ENCODE data around the gene POU2F2. TPM values are rescaled to one million over a fixed set of nuclear protein-coding genes. Genes with fewer than 3 reads are reported as not detected.

POU2F2 gene
- total RNA-seq, 4 donors from 2014 or later: 0.55 to 244 (median 0.71) TPM

DNA sequence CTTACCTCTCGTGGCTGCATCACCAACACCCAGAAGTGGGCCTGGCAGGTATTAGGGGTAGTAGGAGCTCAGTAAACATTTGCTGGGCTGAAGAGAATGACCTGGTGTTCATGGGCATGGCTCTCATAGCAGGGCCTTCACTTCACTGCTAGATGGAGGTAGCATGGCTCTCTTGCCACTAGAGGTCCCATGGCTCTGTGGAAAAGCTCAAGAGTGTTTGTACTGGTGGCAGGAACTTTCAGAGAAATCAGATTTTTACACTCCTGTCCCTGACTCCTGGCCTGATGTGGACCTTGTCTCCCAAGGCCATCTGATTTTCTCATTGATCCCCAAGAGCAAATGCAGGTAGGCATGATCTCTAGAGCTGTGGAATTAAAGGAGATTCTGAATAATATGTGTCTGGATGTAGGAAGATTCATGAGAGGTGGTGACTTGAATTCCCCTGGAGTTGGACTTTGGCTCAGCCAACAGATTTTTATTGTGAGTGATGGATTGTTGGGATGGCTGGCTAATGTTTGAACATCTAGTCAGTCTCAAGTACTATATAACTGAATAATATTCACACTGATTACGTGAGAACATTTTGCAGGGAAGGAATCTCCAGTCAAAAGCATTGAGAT is 50.6 kb downstream of the POU2F2 start:
- H3K4me1 ChIP-seq: peaks cover 18% of the 10 kb centered on the region
- H3K27me3 ChIP-seq: no peaks in the 10 kb centered on the region
- H3K9me3 ChIP-seq: no peaks in the 10 kb centered on the region
- H3K27ac ChIP-seq: no peak overlapping the region
- no peak overlapping the region for H3K4me3 ChIP-seq
- WGBS: 77% methylated on average over 2 of the region's 2 CpGs
- DNase-seq (ENCODE audit: low spot score in 2 of 2): no peak
- peaks cover 44% of the 10 kb centered on the region for H3K36me3 ChIP-seq
- TF ChIP-seq, protein P1, sequence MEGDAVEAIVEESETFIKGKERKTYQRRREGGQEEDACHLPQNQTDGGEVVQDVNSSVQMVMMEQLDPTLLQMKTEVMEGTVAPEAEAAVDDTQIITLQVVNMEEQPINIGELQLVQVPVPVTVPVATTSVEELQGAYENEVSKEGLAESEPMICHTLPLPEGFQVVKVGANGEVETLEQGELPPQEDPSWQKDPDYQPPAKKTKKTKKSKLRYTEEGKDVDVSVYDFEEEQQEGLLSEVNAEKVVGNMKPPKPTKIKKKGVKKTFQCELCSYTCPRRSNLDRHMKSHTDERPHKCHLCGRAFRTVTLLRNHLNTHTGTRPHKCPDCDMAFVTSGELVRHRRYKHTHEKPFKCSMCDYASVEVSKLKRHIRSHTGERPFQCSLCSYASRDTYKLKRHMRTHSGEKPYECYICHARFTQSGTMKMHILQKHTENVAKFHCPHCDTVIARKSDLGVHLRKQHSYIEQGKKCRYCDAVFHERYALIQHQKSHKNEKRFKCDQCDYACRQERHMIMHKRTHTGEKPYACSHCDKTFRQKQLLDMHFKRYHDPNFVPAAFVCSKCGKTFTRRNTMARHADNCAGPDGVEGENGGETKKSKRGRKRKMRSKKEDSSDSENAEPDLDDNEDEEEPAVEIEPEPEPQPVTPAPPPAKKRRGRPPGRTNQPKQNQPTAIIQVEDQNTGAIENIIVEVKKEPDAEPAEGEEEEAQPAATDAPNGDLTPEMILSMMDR (IDR thresholded peaks at IDR 0.05): no peak
- no peak for TF ChIP-seq EP300 (IDR thresholded peaks at IDR 0.05)
- TF ChIP-seq POLR2AphosphoS5 (IDR thresholded peaks at IDR 0.05): no peak
- no peak for TF ChIP-seq POLR2A (IDR thresholded peaks at IDR 0.05)

DNA sequence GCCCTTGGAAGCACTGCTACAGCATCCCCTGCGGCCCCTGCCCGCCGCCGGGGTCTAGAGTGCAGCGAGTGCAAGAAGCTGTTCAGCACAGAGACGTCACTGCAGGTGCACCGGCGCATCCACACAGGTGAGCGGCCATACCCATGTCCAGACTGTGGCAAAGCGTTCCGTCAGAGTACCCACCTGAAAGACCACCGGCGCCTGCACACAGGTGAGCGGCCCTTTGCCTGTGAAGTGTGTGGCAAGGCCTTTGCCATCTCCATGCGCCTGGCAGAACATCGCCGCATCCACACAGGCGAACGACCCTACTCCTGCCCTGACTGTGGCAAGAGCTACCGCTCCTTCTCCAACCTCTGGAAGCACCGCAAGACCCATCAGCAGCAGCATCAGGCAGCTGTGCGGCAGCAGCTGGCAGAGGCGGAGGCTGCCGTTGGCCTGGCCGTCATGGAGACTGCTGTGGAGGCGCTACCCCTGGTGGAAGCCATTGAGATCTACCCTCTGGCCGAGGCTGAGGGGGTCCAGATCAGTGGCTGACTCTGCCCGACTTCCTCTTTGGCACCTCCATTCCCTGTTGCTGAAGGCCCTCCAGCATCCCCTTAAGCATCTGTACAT is 51.4 kb downstream of the POU2F2 start:
- 96% methylated on average over 19 of the region's 28 CpGs for WGBS
- peaks cover 44% of the 10 kb centered on the region for H3K36me3 ChIP-seq
- TF ChIP-seq POLR2A (IDR thresholded peaks at IDR 0.05) (no peak), EP300 (IDR thresholded peaks at IDR 0.05) (no peak), POLR2AphosphoS5 (IDR thresholded peaks at IDR 0.05) (no peak)
- TF ChIP-seq, protein P1 (IDR thresholded peaks at IDR 0.05): no peak
- H3K9me3 ChIP-seq: no peaks in the 10 kb centered on the region
- no peak for DNase-seq (ENCODE audit: low spot score in 2 of 2)
- H3K27ac ChIP-seq: no peak overlapping the region
- H3K4me1 ChIP-seq: peaks cover 19% of the 10 kb centered on the region
- no peaks in the 10 kb centered on the region for H3K27me3 ChIP-seq
- H3K4me3 ChIP-seq: no peak overlapping the region

DNA sequence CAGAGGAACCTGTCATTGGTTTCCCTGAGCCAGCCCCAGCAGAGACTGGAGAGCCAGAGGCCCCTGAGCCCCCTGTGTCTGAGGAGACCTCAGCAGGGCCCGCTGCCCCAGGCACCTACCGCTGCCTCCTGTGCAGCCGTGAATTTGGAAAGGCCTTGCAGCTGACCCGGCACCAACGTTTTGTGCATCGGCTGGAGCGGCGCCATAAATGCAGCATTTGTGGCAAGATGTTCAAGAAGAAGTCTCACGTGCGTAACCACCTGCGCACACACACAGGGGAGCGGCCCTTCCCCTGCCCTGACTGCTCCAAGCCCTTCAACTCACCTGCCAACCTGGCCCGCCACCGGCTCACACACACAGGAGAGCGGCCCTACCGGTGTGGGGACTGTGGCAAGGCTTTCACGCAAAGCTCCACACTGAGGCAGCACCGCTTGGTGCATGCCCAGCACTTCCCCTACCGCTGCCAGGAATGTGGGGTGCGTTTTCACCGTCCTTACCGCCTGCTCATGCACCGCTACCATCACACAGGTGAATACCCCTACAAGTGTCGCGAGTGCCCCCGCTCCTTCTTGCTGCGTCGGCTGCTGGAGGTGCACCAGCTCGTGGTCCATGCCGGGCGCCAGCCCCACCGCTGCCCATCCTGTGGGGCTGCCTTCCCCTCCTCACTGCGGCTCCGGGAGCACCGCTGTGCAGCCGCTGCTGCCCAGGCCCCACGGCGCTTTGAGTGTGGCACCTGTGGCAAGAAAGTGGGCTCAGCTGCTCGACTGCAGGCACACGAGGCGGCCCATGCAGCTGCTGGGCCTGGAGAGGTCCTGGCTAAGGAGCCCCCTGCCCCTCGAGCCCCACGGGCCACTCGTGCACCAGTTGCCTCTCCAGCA is 52.1 kb downstream of the POU2F2 start:
- Histone ChIP-seq H3K36me3 (peaks cover 44% of the 10 kb centered on the region), H3K27ac (no peak overlapping the region), H3K4me1 (peaks cover 21% of the 10 kb centered on the region), H3K9me3 (no peaks in the 10 kb centered on the region), H3K27me3 (no peaks in the 10 kb centered on the region), H3K4me3 (no peak overlapping the region)
- TF ChIP-seq EP300 (IDR thresholded peaks at IDR 0.05) (no peak), POLR2A (IDR thresholded peaks at IDR 0.05) (no peak), POLR2AphosphoS5 (IDR thresholded peaks at IDR 0.05) (no peak)
- TF ChIP-seq, protein P1 (IDR thresholded peaks at IDR 0.05): no peak
- 85% methylated on average over 21 of the region's 44 CpGs for WGBS
- no peak for DNase-seq (ENCODE audit: low spot score in 2 of 2)

DNA sequence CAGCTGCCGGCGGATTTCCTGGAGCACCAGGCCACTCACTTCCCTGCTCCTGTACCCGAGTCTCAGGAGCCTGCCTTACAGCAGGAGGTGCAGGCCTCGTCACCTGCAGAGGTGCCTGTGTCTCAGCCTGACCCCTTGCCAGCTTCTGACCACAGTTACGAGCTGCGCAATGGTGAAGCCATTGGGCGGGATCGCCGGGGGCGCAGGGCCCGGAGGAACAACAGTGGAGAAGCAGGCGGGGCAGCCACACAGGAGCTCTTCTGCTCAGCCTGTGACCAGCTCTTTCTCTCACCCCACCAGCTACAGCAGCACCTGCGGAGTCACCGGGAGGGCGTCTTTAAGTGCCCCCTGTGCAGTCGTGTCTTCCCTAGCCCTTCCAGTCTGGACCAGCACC is 53.0 kb downstream of the POU2F2 start:
- TF ChIP-seq POLR2A (IDR thresholded peaks at IDR 0.05) (no peak), POLR2AphosphoS5 (IDR thresholded peaks at IDR 0.05) (no peak), EP300 (IDR thresholded peaks at IDR 0.05) (no peak)
- TF ChIP-seq, protein P1 (IDR thresholded peaks at IDR 0.05): no peak
- WGBS: 91% methylated on average over 10 of the region's 16 CpGs
- peaks cover 29% of the 10 kb centered on the region for H3K4me1 ChIP-seq
- H3K27me3 ChIP-seq: no peaks in the 10 kb centered on the region
- no peak overlapping the region for H3K4me3 ChIP-seq
- peaks cover 44% of the 10 kb centered on the region for H3K36me3 ChIP-seq
- no peak overlapping the region for H3K27ac ChIP-seq
- no peaks in the 10 kb centered on the region for H3K9me3 ChIP-seq
- no peak for DNase-seq (ENCODE audit: low spot score in 2 of 2)

Measured in suprapubic skin (tissue), 4 donors.